ENCODE measurements around the gene PNMA8A. TPM values are rescaled to one million over a fixed set of nuclear protein-coding genes. Genes with fewer than 3 reads are reported as not detected.

PNMA8A gene
- polyA plus RNA-seq, 1 donor (not counting 4 experiments of a cell fraction or from before 2014, with no cell fraction given) = 0.24 TPM

DNA sequence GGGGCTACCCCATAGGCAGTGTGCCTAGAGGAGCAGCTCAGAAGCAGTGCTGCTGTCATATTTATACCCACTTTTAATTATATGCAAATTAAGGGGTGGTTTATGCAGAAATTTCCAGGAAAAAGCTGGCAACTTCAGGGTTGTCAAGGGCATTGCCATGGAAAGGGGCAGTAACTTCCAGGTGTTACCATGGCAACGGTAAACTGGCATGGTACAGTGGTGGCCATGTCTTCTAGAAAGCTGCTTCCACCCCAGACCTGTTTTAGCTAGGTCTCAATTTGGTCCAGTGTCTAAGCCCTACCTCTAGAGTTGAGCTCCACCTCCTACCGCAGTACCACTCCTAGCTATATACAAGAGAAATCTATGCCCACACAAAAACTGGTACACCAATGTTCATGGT lies 11.3 kb downstream of the PNMA8A start:
- Histone ChIP-seq H2AFZ (ENCODE audit: control insufficient read depth, low read length) (no peak overlapping the region), H3K27ac (ENCODE audit: control insufficient read depth, insufficient read depth, low read length) (peak overlapping the region; percentile 84), H3K9me3 (ENCODE audit: control insufficient read depth, low read depth, low read length) (no peaks in the 10 kb centered on the region), H3K27me3 (ENCODE audit: control insufficient read depth, extremely low read depth, insufficient read depth, low read length) (no peaks in the 10 kb centered on the region), H3K9ac (ENCODE audit: control insufficient read depth, extremely low read depth, insufficient read depth, low read length) (no peak overlapping the region), H3K4me2 (ENCODE audit: control insufficient read depth, extremely low read depth, insufficient read depth, low read depth, low read length) (no peak overlapping the region), H3K79me2 (ENCODE audit: control insufficient read depth, insufficient read depth, low read length) (no peaks in the 10 kb centered on the region), H4K20me1 (ENCODE audit: control insufficient read depth, extremely low read depth, insufficient read depth, low read length) (no peaks in the 10 kb centered on the region), H3K4me1 (ENCODE audit: control insufficient read depth, extremely low read depth, insufficient read depth, low read length) (peaks cover 24% of the 10 kb centered on the region), H3K9me1 (ENCODE audit: control insufficient read depth, extremely low read depth, insufficient read depth, low read length) (no peaks in the 10 kb centered on the region), H3K36me3 (ENCODE audit: control insufficient read depth in 2 of 2, extremely low read depth in 1 of 2, insufficient read depth in 2 of 2, low read length in 2 of 2) (no peaks in the 10 kb centered on the region), H3K4me3 (ENCODE audit: control insufficient read depth in 2 of 3, extremely low read depth in 1 of 3, insufficient read depth in 2 of 3, low read depth in 1 of 3, low read length in 3 of 3) (no peak overlapping the region)
- dilution Hi-C loops (cut with MboI; ENCODE audit: extremely low pct_ligation_motif_present, low sequenced_read_pairs) = no loop called here
- DNase-seq (ENCODE audit: low read depth, low spot score) (no peak), FAIRE-seq (no peak)
- TF ChIP-seq, protein P1, sequence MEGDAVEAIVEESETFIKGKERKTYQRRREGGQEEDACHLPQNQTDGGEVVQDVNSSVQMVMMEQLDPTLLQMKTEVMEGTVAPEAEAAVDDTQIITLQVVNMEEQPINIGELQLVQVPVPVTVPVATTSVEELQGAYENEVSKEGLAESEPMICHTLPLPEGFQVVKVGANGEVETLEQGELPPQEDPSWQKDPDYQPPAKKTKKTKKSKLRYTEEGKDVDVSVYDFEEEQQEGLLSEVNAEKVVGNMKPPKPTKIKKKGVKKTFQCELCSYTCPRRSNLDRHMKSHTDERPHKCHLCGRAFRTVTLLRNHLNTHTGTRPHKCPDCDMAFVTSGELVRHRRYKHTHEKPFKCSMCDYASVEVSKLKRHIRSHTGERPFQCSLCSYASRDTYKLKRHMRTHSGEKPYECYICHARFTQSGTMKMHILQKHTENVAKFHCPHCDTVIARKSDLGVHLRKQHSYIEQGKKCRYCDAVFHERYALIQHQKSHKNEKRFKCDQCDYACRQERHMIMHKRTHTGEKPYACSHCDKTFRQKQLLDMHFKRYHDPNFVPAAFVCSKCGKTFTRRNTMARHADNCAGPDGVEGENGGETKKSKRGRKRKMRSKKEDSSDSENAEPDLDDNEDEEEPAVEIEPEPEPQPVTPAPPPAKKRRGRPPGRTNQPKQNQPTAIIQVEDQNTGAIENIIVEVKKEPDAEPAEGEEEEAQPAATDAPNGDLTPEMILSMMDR (optimal IDR thresholded peaks at IDR 0.05 in 1 of 3, IDR thresholded peaks at IDR 0.05 in 1 of 3, conservative IDR thresholded peaks at IDR 0.05 in 1 of 3; ENCODE audit: extremely low read depth in 1 of 3, insufficient read depth in 2 of 3, low read length in 3 of 3) = no peak
- no peak for TF ChIP-seq EZH2 (IDR thresholded peaks at IDR 0.05; ENCODE audit: low read length)

DNA sequence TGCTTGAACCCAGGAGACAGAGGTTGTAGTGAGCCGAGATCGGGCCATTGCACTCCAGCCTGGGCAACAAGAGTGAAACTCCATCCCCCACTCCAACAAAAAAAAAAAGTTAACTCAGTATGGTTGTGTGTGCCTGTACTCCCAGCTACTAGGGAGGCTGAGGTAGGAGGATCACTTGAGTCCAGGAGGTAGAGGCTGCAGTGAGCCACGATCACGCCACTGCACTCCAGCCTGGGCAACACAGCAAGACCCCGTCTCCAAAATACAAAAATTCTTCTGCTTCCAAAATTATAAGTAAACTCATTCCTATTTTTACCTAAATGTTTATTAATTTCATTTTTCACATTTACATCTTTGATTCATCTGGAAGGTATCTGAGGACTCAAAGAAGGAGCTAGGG lies 14.4 kb downstream of the PNMA8A start:
- TF ChIP-seq, protein P1 (optimal IDR thresholded peaks at IDR 0.05 in 1 of 3, IDR thresholded peaks at IDR 0.05 in 1 of 3, conservative IDR thresholded peaks at IDR 0.05 in 1 of 3; ENCODE audit: extremely low read depth in 1 of 3, insufficient read depth in 2 of 3, low read length in 3 of 3) = no peak
- no peak for TF ChIP-seq EZH2 (IDR thresholded peaks at IDR 0.05; ENCODE audit: low read length)
- no peak for FAIRE-seq
- H2AFZ ChIP-seq (ENCODE audit: control insufficient read depth, low read length) = no peak overlapping the region

More for the DNA sequence above, 14.4 kb downstream of the PNMA8A start:
- H4K20me1 ChIP-seq (ENCODE audit: control insufficient read depth, extremely low read depth, insufficient read depth, low read length) = no peaks in the 10 kb centered on the region
- DNase-seq (ENCODE audit: low read depth, low spot score) = no peak
- dilution Hi-C loops (cut with MboI; ENCODE audit: extremely low pct_ligation_motif_present, low sequenced_read_pairs) = no loop called here
- no peak overlapping the region for H3K27ac ChIP-seq (ENCODE audit: control insufficient read depth, insufficient read depth, low read length)
- H3K4me1 ChIP-seq (ENCODE audit: control insufficient read depth, extremely low read depth, insufficient read depth, low read length) = peaks cover 33% of the 10 kb centered on the region
- H3K9me3 ChIP-seq (ENCODE audit: control insufficient read depth, low read depth, low read length) = no peaks in the 10 kb centered on the region
- no peaks in the 10 kb centered on the region for H3K9me1 ChIP-seq (ENCODE audit: control insufficient read depth, extremely low read depth, insufficient read depth, low read length)
- no peaks in the 10 kb centered on the region for H3K79me2 ChIP-seq (ENCODE audit: control insufficient read depth, insufficient read depth, low read length)
- no peak overlapping the region for H3K9ac ChIP-seq (ENCODE audit: control insufficient read depth, extremely low read depth, insufficient read depth, low read length)
- H3K27me3 ChIP-seq (ENCODE audit: control insufficient read depth, extremely low read depth, insufficient read depth, low read length) = no peaks in the 10 kb centered on the region
- H3K4me3 ChIP-seq (ENCODE audit: control insufficient read depth in 2 of 3, extremely low read depth in 1 of 3, insufficient read depth in 2 of 3, low read depth in 1 of 3, low read length in 3 of 3) = no peak overlapping the region
- no peak overlapping the region for H3K4me2 ChIP-seq (ENCODE audit: control insufficient read depth, extremely low read depth, insufficient read depth, low read depth, low read length)
- H3K36me3 ChIP-seq (ENCODE audit: control insufficient read depth in 2 of 2, extremely low read depth in 1 of 2, insufficient read depth in 2 of 2, low read length in 2 of 2) = no peaks in the 10 kb centered on the region

Data from keratinocyte (primary cell).